HT1080 (cell line): ENCODE results near the gene CDH5. TPM values are rescaled to one million over a fixed set of nuclear protein-coding genes. Genes with fewer than 3 reads are reported as not detected.
"Not testable (repeated sequence)": the region's sequence is repeated elsewhere in the genome, so short reads cannot be mapped to it uniquely, and the experiment has no call there.

ENCODE experiments used
- DNase-seq: peaks from one replicate; pipeline ENCODE4 v3.0.0-alpha.2; 2015; ENCODE audit warnings: low read depth
- polyA plus RNA-seq, 2 experiments: library from polyadenylated mRNA; depleted of rRNA; stranded (reverse); fragments of >200 nt; gene quantifications; 2 replicates each; pipeline ENCODE4 v1.2.3, GENCODE V29; 2015
- total RNA-seq: library from RNA; depleted of rRNA; stranded (reverse); fragments of >200 nt; shearing (Covaris generic); gene quantifications from 2 replicates; pipeline ENCODE4 v1.2.3, GENCODE V29; 2014; rRNA removed

The CDH5 gene
- 0.03 and 0.23 TPM in 2 replicates for total RNA-seq
- 0.08 and 0.16 TPM in 2 replicates for polyA plus RNA-seq (2015; cell fraction: cytosol; rRNA removed)
- 0.13 and 0.35 TPM in 2 replicates for polyA plus RNA-seq (2015; cell fraction: nucleus; rRNA removed)

GRCh38 chr16:66366433-66367299 is at the start of gene CDH5:
CDH5 (plus strand) TSS chr16:66366691; CDS start chr16:66379338, 12,647 bp downstream.
- DNase-seq: peak; percentile 30

DNA sequence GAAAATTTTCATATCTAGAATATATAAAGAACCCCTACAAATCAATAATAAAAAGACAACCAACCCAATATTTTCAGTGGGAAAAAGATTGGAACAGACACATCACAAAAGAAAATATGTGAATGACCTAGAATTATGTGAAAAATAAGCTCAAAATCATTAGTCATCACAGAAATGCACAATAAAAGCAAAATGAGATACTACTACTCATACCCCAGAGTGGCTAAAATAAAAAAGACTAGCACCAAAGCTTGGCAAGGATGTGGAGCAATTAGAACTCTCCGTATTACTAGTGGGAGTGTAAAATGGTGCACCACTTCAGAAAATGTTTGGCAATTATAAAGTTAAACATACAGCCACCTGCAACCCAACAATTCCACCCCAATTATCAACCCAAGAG is 48.0 kb upstream of the CDH5 start:
- DNase-seq: no peak

DNA sequence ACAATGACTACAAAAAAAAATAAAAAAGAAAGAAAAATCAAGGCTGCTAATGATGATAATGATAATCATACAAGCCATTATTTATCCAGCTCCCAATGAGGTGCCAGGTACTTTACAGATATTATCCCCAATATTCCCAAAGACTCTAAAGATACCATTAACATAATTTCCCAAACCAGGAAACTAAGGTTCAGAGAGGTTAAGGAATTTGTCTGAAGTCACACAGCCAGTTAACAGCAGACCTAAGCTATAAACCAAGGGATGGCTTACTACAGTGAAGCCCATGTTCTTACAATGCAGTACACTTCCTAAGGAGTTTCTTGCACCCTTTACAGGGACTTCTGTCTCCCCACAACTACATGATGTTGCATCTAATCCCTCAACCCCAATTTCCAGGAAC is 45.7 kb upstream of the CDH5 start:
- no peak for DNase-seq

DNA sequence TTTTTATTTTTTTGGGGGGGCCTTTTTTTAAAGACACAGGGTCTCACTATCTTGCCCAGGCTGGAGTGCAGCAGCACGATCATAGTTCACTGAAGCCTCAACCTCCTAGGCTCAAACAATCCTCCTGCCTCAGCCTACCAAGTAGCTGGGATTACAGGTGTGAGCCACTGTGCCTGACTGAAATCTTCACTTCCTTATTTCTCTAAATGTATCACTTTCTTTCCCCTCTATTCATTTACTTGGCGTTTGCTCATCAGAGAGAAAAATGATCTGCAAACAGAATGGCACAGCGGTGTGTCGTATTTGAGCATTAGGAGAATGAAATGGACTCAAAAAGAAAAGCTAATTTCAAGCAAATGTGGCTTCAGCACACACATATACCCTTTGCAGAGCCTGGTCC is 44.3 kb upstream of the CDH5 start:
- no peak for DNase-seq

GRCh38 chr16:66324815-66325515 is 41.5 kb upstream of the CDH5 start:
- peak; percentile 54 for DNase-seq

GRCh38 chr16:66325717-66326376 is 40.6 kb upstream of the CDH5 start:
- no peak for DNase-seq

- no peak for DNase-seq
Measured at GRCh38 chr16:66326991-66327513, 39.4 kb upstream of the CDH5 start.

GRCh38 chr16:66328282-66328681 is 38.2 kb upstream of the CDH5 start:
- no peak for DNase-seq

- not testable (repeated sequence) for DNase-seq
Measured at GRCh38 chr16:66331464-66331863, 35.0 kb upstream of the CDH5 start.

GRCh38 chr16:66332634-66333610 is 33.6 kb upstream of the CDH5 start:
- no peak for DNase-seq

- DNase-seq: no peak
Measured at GRCh38 chr16:66334853-66335574, 31.5 kb upstream of the CDH5 start.

DNA sequence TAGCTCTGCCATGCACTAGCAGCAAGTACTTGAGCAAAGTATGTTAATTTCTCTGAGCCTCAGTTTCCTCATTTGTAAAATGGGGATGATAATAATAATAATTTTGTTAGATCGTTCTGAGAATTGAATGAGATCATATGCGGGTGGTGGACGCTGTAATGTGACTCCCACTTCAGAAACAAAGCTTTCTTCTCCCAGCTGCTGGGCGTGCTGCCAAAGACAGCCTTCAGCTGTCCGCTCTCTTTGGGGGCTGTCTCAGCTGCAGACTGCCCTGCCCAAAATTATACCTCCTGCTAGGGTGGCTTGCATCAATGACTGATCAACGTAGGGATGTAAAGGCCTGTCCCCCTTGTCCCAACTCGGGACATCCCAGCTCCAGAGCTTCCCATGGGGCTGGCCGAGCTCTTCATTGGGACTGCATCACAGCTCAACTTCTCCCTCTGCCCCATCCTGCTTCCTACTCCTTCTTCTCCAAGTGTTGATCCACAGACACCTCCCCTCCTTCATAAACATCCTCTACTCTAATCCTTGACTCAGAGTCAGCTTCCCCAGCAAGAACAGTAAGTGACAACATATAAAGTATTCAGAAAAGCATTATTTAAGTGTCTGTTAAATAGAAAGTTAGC is 30.7 kb upstream of the CDH5 start:
- DNase-seq: peak; percentile 34

DNA sequence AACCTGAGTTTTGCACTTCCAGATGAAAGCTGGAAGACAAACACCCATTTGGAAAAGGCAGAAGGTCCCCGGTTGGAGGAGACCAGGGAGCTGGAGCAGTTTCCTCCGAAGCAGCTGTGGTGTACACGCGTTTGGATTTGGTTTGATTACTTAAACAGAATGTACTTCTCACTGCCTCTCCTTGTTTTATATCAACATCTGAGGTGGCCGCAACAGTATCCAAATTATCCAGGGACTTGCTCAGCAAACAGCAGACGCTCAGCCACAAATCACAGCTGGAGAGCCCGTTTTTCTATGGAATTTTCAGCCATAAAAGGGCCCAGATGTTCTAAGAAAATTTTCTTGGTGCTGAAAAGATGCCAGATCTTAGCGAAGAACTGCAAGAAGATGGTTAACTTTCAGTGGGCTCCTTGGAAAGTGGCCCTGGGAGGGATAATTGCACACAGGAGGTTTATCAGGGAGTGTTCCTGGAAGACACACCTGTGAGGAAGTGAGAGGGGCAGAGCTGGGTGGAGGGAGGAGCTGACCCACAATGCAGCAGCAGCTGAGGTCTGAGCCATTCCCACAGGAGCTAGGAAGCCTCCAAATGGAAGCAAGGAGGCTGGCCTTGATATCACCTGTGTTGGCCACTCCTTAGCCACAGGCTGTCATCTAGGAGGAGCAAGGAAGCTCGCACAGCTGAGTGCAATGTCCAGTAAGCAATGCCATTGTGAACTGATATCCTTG is 28.9 kb upstream of the CDH5 start:
- DNase-seq: no peak

GRCh38 chr16:66342294-66342900 is 24.1 kb upstream of the CDH5 start:
- DNase-seq: no peak

DNA sequence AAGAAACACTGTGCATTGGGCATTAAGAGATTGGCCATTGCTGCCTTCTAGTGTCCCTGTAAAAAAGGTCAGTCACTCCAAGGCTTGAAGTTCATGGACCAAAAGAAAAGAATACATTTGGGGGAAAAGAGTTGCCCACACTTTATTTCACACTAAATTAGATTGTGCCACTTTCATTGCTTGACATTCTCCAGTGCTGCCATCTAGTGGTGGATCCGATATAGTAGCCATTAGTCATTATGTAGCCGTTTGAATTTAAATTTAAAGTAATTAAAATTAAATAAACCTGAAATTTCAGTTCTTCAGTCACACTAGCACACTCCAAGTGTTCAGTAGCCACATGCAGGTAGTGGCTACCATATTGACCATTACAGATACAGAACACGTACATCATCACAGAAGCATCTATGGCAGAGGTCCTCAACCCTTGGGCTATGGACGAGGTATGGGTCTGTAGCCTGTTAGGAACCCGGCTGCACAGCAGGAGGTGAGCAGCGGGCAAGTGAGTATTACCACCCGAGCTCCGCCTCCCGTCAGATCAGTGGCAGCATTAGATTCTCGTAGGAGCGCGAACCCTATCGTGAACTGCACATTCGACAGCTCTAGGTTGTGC is 21.9 kb upstream of the CDH5 start:
- no peak for DNase-seq

DNA sequence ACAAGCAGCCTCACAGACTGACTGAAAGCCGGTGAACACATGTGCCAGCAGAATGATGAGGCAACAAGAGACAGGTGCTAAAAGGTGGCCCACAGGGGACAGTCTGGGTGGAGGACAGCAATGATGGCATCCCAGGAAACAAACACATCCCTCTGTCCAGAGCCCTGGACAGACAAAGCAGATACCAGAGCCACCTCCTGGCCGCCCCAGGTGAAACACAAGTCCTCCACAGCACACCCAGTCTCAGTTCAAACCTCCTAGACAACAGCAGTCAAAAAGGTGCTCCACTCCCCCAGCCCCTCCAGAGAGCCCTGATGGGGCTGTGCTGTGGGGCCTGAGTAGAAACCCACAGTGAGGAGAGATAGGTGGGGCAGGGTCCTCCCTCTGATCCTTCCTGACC is 20.3 kb upstream of the CDH5 start:
- DNase-seq: no peak

DNA sequence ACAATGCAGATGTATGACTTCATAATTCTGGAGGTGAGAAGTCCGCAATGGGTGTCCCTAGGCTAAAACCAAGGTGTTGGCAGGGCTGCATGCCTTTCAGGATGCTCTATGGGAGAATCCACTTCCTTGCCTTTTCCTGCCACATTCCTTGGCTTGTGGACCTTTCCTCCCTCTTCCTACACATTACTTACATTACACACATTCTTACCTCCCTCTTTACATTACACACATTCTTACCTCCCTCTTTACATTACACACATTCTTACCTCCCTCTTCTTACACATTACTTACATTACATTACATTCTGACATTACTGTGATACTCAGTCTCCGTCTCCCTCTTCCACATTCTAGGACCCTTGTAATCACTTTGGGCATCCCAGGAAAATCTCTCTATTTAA is 14.2 kb upstream of the CDH5 start:
- DNase-seq: no peak

DNA sequence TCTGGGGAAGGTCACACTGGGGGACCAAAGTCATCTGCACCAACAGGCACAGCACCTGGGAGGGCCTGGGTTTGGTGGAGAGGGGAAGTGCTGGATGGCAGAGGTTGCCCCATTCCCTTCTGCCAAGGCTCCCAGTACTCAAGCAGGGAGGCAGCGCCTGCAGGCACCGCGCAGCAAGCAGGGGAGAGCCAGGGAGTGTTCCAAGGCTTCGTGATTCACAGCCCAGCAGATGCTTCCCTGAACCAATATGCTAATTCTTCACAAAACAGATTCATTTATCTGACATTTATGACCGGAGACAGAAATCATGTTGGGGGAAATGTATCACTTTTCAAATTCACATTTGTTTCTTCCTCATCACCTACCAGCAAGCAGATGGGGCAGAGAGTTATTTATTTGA is 13.4 kb upstream of the CDH5 start:
- no peak for DNase-seq
